NCI-H748 treated with DMSO at 0.1 percent for 48 hours (cell line): ENCODE measurements around the gene LAPTM5.

ENCODE experiments used
- DNase-seq: peaks from one replicate; lab custom pipeline; 2025; lab: John Stamatoyannopoulos, UW

LAPTM5 gene

DNA sequence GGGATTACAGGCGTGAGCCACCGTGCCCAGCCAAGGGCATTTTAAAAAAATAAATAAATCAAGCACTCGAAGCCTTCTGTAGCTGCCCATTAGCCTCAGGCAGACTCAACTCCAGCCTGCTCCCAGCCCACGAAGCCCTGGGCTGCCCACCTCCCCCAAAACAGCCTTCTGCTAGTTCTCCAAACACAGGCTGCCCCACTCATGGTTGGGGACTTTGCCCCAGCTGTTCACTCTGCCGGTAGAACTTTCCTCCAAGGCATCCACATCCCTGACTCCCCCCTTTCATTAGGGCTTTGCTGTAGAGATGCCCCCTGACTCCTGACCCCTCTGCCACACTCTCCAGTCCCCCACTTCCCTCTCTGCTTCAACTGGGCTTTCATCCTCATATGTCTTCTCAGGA is 29.7 kb upstream of the LAPTM5 start:
- no peak for DNase-seq

DNA sequence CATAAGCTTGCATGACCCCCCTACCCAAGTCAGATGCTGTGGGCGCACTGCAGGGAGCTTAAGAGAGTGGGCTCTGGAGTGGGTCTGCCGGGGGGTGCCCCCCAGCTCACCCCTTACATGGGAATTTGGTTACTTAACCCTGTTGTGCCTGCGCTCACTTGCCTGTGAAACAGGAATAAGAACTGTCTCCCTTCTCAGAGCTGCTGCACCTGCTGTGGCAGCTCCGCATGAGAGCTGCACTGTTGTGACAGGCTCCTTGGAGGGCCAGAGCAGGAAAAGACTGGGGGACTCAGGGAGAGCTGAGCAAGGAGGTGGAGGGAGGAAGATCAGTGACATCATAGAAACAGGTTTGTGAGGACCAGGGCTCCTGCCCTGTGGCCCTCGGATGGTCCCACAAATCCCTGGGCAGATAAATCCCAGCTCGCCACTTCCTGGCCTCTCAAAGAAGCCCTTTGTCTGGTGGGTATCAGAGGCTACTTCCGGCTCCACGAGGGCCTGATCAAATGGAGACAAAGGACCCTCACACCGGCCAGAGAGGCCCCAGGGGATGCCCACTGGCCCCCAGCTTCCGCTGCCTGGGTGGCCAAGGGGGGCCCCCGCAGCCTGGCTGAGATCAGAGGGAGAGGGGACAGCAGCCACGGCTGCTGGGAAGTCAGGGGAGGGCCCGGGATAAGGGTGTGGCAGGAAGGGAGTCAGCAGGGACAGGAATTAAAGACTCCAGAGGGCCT is 28.9 kb upstream of the LAPTM5 start:
- DNase-seq: no peak

DNA sequence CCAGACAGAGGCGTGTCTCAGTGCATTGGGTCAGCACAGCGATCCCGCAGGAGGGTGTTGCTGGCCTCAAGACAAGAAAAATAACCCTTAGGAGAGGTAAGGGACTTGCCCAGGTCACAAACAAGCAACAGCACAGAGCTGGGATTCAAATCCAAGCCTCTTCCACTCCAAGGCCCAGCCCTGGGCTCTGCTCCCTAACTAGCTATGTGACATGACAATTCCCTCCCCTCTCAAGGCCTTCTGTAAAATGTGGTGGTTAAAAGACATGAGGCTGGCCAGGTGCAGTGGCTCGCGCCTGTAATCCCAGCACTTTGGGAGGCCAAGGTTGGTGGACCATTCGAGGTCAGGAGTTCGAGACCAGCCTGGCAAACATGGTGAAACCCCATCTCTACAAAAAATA is 28.1 kb upstream of the LAPTM5 start:
- no peak for DNase-seq

DNA sequence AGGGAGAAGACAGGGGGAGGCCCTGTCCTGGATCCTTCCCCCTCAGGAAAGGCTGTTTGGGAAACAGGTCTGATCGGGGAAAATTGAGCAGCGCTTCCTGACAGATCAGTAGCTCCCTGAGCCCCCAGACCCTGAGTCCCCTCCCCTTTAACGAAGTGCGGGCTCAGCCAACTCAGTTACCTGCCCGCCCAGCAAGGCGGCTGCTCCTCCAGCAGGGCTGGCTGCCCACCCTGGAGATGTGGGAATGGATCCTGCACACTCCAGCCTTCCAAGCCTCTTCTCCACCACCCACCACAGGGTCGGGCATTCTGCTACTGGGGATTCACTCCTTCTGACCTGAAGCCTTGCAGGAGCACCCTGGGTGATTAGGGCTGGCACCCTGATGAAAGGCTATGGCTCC is 27.6 kb upstream of the LAPTM5 start:
- no peak for DNase-seq

DNA sequence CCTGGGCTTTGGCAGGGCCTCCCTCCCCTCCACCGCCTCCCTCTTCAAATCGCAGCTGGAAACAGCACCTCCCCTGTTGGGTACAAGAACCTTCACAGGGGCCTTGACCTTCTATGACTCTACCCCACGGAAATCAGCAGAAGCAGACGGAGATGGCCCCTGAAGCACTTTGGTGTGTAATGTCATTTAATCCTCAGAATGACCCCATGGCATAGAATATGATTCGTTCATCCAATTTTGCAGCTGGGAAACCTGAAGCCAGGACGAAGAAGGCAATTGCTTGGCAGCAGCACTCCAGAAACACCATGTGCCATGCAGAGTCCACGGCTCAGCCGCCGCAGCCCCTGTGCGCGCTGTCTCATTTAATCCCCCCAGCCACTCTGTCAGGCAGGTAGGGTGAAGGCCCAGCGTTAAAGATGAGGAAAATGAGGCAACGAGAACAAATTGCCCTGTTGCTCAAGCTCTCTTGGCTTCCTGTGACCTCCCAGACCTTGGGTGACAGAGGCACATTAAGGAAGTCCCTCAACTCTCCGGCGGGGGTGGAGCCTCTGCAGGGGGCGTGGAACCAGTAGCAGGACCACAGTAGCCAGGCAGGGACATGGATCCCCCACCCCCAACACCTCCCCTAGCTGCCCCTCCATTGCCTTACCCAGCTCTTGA is 25.8 kb upstream of the LAPTM5 start:
- no peak for DNase-seq

DNA sequence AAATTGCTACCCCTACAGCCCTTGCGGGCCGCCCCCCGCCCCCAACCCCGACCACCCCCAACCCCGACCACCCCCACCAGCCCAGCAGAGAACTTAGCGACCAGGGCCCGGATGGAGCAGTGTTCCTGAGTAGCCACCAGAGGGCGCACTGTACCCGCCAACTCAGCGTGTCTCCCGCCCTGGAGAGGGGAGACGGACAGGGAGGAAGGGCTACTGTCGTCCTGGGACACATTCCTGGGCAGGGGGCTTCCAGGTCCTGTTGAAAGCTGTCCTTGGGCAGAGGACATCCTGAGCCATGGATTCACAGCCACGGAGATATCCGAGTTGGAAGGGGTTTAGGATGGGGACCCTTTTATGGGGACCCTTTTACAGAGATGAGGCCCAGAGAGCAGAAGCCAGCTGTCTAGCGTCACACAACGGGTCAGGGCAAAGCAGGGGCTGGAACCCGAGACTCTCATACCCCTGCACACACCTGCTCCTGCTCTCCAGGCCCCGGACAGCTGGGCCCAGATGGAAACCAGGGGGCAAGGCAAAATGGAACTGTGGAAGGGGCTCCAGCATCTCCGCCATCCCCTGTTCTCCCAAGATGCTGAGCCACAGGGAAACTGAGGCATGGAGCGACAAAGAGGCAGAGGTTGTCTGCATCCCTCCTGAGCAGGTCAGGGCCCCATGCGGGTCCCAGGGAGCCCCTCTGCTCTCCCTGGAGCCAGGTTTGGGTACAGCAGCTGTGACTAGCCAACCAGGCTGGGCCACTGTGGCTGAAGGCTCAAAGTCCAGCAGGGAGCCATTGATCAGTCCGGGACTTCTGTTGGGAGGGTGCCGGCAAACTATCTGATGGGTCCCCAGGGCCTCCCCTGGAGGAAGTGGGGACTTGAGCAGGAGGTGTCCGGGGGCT is 25.0 kb upstream of the LAPTM5 start:
- peak; percentile 2 for DNase-seq

DNA sequence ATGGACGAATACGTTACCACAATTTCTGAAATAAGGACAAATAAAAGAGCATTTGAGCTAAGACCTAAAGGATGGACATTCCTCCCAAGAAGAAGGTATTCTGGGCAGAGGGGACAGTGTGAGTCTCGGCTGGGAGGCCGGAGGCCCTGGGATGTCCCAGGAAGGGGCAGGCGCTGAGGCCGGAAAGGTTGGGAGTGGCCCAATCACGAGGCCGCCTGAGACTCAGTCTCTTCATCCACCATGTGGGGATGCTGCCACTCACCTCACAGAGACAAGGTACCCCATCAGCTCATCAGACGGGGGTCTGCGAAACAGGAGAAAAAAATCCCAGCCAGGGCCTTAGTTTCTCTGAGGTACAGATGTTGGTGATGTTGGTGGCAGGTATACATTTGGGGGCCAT is 24.3 kb upstream of the LAPTM5 start:
- DNase-seq: no peak

DNA sequence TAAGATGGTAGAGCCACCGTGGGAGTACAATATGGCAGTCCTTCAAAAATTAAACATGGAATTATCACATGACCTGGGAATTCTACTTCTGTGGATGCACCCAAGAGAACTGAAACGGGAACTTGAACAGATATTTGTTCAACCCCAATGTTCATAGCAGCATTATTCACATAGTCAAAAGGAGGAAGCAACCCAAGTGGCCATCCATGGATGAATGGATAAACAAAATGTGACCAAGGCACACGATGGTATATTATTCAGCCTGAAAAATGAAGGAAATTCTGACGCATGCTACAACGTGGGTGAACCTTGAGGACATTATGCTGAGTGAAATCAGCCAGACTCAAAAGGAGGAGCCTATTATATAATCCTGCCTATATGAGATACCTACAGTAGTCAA is 22.8 kb upstream of the LAPTM5 start:
- no peak for DNase-seq

DNA sequence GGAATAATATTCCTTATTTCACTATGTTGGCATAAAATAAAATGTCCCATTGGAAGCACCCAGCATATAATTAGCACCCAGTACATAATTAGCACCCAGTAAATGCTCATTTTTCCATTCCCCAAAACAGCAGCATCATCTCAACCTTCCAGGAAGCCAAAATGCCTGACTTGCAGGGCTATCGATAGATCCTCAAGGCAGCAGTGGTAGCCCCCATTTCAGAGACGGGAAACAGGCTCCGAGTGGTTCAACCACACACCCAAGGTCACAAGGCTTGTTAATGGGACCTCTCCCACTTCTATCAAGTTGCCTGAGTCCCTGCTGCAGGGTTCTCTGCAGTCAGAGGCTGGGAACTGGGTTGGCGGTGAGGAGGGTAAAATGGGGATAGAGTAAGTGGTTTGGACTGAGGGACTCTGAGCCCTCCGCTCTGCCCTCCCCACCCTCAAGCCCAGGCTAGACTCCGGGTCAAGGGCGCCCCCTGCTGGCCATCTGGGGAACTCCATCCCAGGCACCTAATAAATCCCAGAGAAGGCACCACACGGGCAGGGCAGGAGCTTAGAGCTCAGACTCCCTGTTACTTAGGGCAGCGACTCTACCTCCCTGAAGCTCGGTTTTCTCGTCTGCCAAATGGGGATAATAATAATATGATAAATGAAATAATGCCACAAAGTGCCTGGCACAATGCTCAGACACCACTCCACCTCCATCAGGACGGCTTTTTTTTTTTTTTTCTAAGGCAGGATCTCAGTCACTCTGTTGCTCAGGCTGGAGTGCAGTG is 21.9 kb upstream of the LAPTM5 start:
- DNase-seq: peak; percentile 37

DNA sequence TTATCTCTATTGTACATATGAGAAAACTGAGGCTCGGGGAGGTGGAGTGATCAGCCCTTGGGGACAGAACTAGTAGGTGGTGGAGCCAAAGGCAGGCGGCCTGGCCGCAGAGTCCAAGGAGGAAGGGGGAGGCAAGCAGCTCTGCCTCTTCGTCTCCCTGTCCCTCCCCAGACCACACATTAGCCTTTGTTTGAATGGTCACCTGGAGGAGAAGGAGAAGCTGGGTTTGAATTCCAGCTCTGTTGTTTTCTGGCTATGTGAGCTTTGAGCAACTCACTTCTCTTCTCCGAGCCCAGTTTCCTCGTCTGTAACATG is 21.4 kb upstream of the LAPTM5 start:
- DNase-seq: no peak

DNA sequence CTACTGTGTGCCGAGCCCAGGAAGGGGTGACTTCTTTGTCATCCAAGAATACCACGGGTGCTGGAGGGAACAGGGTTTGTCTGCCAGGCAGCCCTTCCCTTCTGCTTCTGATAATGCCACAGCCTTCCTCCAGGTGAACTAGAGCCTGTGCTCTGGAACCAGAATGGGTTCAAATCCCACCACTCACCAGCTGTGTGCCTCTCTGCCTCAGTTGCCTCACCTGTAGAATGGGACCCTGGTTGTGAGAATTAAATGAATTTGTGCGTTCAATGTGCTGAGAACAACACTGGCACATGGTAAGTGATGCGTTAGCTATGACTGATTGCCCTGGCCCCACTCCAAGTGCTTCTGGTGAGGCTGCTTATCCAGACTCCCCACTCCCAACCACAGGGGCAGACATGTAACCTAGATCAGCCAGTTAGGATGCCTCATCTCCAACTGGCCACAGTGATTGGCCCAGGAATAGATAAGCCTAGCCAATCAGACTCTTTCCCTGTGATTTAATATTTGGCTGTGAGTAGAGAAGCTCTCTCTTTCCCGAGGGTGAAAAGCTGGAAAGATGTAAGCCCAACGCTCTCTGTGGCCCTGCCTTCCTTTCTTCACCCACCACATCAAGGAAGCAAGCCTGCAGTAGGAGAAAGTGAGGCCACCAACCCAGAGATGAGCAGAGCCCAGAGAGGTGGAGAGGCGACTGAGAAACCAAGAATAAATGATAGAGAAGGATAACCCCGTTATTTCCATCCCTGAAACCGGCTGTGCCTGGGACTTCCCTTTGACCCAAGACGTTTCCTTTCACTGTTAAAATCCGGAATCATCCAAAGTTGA is 20.8 kb upstream of the LAPTM5 start:
- no peak for DNase-seq

DNA sequence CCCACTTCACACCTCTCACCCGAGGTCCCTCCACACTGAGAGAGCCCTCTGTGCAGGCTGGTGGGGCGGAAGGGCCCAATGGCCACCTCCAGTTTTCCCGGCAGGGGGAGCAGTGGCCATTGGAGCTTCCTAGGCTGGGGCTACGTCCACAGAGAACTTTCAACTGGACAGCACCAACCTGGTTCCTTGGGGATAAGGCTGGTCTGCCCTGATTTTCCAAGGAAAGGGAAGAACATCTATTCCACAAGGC is 20.3 kb upstream of the LAPTM5 start:
- no peak for DNase-seq

DNA sequence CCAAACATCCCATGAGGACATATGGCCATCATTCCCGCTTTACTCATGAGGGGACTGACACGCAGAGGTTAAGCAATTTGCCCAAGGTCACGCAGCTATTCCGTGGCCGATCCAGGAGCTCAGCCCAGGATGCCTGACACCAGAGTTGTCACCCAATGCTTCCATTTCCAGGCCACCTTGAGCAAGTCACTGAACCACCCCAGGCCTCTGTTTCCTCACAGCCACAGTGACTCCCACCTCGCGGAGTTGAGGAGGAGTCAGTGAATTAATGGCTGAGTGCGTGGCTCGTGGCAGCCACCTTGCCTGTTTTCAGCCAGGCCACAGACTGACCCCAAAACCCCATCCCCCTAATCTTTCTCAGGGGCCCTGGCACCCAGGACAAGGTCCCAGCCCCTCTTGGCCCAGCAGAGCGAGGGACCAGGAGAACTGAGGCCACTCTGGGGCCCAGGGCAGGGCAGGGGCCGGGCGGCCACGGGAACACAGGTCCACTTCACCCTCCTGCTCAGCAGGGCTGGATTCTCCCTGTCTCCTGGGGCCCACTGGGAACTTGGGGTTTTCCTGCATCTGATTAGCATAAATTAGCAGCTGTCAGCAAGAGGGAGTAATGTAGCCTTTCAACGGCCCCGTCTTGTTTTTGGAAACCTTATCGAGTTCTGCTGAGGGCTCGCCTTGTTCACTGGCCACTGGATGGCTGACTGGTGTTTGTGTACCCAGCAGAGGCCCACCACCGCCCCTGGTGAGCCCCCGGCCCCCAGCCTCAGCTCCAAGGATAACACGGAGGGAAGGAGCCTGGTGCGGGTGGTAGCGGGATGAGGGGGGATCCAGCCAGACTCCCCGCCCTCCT is 19.7 kb upstream of the LAPTM5 start:
- no peak for DNase-seq

DNA sequence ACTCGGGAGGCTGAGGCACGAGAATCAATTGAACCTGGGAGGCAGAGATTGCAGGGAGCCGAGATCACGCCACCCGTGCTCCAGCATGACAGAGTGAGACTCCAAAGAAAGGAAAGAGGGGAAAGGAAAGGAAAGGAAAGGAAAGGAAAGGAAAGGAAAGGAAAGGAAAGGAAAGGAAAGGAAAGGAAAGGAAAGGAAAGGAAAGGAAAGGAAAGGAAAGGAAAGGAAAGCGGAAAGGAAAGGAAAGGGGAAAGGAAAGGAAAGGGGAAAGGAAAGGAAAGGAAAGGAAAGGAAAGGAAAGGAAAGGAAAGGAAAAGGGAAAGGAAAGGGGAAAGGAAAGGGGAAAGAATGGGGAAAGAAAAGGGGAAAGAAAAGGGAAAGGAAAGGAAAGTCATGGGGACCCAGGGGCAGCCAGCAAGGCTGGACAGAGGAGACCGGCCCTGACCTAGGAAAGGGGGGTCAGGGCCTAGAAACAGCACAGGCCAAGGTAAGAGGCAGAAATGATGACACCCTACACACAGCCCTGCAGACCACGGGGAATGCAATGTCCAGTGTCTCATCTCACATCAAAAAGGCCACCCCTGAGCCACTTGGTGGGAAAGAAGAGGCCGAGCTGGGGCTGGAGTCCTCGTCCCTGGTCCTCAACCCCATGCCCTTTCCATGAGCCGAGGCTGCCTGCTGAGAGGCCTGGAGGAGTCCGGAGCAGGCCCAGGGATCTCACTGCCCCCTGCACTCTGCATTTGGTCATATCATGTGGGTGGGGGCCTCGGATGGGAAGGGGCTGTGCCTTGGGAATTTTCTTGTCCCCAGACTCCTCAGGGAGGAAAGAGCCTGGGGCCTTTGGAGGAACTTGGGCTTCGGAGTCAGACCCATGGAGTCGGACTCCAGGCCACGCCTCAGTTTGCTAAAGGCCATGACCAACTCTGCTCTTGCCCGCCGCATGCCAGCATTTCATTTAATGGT is 18.8 kb upstream of the LAPTM5 start:
- DNase-seq: no peak

DNA sequence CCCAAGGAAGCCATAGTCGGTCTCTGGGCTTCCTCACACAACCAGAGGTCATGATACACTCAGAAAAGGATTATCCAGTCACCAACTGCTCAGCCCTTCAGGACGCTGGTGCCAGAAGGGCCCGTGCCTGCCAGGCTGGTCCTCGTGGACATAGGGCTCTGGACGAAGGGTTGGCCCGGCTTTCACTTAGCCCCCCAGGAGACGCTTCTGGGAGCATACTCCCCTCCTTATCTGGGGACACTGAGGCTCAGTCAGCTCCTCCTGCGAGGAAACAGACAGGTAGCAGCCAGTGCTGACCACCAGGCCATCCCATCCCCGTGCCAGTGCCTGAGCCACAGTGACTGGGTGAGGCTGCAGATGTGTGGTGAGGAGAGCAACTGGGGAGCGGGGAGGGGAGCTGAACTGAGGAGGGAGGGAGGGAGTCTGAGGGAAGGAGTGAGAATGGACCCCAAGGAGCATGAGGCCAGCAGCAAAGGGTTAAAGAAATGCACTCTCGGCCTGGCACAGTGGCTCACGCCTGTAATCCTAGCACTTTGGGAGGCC is 17.9 kb upstream of the LAPTM5 start:
- DNase-seq: no peak

DNA sequence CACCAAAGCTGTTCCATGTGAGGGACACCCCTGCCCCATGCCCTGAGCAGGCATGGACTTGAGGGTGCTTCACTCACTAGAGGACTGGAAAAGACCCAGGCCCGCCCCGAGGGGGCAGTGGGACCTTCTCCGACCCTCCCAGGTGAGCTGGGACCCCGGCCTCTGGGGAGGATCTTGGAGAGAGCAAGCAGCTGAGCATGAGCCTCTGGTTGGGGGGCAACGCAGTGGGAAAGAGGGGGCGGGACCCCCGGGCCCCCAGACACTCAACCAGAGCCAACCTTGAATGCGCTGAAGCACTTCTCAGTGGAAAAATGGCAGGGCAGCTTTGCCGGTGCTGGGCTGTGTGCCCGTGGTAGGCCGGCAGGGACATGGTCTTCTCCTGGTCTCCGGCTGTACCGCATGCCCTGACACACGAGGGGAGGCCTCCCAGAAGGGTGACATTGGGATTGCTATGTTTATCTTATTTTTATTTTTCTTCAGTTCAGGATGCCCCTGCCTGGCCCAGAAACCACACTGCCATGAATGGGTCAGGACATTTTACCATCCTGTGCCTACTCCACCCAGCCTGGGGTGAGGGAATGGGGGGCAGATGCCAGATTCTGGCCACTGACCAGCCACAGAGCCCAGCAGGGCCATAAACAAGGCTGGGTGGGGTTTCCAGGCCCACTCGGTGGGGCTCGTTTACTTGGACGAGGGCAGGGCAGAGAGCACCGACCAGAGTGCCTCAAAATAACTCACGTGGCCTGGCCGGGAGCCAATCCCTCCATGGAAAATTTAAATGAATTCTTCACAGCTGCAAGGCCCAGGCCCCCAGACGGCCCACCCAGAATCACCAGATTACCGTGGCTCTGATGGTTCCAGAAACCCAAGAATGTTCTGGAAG is 17.2 kb upstream of the LAPTM5 start:
- DNase-seq: no peak

DNA sequence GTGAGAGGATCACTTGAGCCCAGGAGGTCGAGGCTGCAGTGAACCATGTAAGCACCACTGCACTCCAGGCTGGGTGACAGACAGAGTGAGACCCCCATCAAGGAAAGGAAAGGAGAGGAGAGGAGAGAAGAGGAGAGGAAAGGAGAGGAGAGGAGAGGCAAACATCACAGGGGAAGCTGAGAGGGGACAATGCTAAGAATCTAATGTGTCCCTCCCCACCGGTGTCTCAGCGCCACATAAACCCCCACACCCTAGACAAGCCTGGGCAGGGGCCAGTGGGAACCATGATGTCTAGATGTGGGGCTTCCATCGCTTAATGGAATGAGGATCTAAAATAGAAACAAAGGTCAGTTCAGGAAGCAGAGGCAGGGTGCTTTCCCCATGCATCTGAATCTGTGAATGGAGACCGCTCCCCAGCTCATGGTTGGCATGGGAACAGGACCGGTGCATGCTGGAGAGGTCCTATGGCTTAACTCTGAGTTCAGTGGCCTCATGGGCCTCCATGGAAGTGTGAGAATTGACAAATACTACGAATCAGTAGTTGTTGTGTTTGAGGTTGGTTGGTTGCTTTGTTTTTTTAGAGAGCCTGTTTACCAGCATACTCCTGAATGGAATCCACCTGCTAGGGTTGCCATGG is 16.3 kb upstream of the LAPTM5 start:
- DNase-seq: no peak

DNA sequence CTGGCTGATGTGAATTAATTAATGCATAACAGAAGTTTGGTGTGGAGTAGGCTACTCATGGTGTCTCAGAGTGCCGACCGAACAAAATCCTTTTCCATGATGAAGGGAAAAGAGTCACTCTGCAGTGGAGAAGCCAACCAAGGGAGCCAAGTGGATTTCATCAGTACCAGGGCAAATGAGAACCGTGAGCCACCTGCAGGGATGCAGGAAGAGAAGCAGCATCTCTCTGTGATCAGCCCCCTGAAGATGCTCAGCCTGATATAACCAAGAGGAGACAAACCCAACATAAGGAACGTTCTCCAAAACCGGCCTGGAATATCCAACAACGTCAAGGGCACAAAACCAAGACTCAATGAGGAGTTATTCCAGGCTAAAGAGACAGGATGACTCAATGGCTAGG is 13.4 kb upstream of the LAPTM5 start:
- DNase-seq: no peak
